Measurements from ENCODE around the gene PIP5K1C. TPM values are rescaled to one million over a fixed set of nuclear protein-coding genes. Genes with fewer than 3 reads are reported as not detected.

Gene PIP5K1C
- total RNA-seq, 1 donor from 2014 or later = 24.5 TPM

DNA sequence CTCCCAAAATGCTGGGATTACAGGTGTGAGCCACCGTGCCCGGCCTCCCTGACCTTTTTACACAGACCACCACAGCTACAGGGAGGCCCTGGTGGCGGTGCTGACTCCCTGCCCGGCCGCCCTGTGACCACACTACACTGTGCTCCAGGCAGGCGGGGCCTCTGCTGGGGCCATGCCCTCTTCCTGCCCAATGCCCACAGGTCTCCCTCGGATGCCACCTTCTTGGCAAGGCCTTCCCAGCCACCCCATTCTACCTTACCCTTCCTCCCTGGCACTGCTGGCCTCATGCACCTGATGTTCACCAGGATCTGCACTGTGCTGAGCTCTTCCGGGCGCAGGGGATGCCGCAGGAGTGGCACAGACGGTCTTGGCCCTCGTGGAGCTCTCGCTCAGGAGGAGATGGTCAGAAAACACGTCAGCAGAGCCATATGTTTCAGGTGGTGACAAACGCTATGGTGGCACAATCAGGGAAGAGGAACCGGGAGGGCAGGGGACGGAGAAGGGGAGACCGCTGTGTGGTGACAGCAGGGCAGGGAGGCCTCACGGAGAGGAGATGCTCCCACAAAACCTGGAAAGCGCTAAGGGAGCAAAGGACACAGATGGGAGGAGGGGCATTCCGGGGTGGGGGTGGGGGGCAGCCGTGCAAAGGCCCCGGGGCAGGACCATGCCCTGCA lies 4.1 kb downstream of the PIP5K1C start:
- Mint-ChIP-seq H3K36me3 (ENCODE audit: low read depth) (peaks cover 5% of the 10 kb centered on the region), H3K4me1 (ENCODE audit: low read depth) (peaks cover 11% of the 10 kb centered on the region), H3K9me3 (peaks cover 5% of the 10 kb centered on the region), H3K4me3 (no peak overlapping the region), H3K27me3 (ENCODE audit: insufficient read depth) (no peaks in the 10 kb centered on the region), H3K27ac (no peak overlapping the region)
- no peak for DNase-seq (ENCODE audit: low spot score)
- intact Hi-C loops (cut with micrococcal nuclease) = no loop called here

DNA sequence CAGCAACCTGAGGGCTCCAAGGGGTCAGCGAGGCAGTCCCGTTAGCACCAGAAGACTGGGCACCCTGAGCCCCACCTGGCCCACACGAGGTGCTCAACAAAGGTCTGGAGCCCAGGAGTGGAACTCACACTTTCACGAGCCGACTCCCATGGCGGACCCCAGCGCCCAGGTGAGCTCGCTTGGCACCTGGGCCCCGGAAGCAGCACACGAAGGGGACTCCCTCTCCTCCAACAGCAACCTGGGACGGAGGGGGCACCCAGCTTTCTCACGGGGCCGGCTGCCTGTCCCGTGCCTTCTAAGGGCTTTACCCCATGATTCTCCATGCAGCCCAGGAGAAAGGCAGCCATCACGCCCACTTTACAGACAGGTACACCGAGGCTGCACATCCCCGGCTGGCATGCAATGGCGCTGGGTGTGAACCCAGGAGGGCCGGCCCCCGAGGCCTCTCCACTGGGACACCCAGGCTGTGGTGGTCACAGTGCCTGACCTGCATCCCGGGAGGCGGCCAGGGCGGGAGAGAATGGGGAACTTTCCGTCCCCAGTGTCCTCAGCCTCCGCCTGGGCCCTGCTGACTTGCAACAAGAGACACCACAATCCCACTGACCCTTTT lies 5.0 kb downstream of the PIP5K1C start:
- no peak overlapping the region for H3K4me3 Mint-ChIP-seq
- no peak overlapping the region for H3K27ac Mint-ChIP-seq
- peaks cover 5% of the 10 kb centered on the region for H3K36me3 Mint-ChIP-seq (ENCODE audit: low read depth)
- no peaks in the 10 kb centered on the region for H3K27me3 Mint-ChIP-seq (ENCODE audit: insufficient read depth)
- intact Hi-C loops (cut with micrococcal nuclease) = no loop called here
- no peak for DNase-seq (ENCODE audit: low spot score)
- H3K9me3 Mint-ChIP-seq = peaks cover 9% of the 10 kb centered on the region
- H3K4me1 Mint-ChIP-seq (ENCODE audit: low read depth) = peaks cover 15% of the 10 kb centered on the region

DNA sequence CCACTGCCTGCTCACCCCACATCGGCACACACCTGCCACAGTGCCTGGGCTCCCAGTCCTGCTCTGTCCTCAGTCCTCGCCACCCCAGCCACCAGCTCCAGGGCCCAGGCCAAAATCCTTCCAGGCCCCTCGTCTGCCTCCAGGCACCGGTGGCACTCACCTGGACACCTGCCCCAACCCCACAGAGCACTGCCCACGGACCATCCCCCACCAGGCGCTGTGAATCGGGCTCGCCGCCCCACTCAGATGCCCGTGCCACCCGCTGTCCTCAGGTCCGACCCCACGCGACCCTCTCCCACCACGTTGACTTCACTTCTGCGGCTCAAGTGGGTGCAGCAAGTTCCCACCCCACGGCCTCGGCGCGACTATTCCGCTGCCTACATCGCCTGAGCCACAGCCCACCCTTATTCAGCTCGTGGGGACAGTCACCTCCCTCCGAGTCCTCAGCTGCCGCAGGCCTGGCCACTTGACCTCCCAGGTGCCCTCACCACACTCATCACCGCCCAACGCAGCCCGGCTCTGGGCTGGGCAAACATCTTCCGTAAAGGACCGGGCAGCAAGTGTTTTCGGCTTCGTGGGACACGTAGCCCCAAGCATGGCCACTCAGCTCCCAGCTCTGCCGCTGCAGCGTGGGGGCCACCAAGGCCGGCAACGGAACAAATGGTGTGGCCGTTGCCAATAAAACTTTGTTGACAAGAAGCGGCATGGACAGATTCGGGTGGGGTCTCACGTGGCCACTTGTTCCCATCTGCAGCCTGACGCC lies 5.7 kb downstream of the PIP5K1C start:
- intact Hi-C loops (cut with micrococcal nuclease) = no loop called here
- peaks cover 9% of the 10 kb centered on the region for H3K36me3 Mint-ChIP-seq (ENCODE audit: low read depth)
- peaks cover 10% of the 10 kb centered on the region for H3K9me3 Mint-ChIP-seq
- H3K4me1 Mint-ChIP-seq (ENCODE audit: low read depth) = peaks cover 22% of the 10 kb centered on the region
- H3K27ac Mint-ChIP-seq = no peak overlapping the region
- H3K27me3 Mint-ChIP-seq (ENCODE audit: insufficient read depth) = no peaks in the 10 kb centered on the region
- H3K4me3 Mint-ChIP-seq = no peak overlapping the region
- DNase-seq (ENCODE audit: low spot score) = no peak

DNA sequence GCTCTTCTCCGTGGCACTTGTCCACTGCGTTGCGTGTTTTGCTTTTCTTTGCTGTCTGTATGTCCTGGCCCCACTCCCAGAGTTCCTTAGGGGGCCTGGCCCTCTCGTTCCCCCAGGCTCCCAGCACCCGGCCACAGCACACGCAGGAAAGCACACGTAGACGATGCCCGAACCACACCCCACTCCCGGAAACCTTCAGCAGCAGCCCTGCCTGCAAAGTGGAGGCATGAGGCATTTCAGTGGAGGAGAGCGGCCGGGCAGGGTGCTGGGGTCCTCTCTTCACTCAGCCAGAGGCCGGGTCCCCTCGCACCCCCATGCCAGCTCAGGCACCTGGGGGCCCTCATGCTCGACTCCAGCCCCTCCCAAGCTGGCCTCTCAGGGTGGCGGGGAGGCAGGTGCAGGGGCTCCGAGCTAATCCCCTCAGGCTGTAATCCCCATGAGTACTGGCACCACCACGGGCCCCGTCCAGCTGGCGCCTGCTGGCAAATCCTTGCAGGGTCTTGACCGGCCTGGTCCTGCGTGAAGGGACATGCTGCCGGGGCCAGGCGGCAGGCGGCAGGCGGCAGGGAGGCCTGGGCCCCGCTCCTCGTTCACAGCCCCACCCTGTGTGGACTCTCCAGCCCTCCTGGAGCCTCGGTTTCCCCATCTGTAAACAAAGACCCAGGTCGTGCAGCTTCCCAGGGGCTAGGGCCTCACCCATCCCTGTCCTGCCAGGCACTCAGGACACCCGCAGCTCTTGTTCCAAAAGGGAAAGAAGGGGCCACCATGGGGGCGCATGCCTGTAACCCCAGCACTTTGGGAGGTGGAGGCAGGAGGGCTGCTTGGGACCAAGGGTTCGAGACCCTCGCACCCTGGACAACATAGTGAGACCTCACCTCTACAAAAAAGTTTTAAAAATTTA lies 7.0 kb downstream of the PIP5K1C start:
- H3K4me3 Mint-ChIP-seq = no peak overlapping the region
- H3K9me3 Mint-ChIP-seq = peaks cover 10% of the 10 kb centered on the region
- intact Hi-C loops (cut with micrococcal nuclease) = no loop called here

DNA sequence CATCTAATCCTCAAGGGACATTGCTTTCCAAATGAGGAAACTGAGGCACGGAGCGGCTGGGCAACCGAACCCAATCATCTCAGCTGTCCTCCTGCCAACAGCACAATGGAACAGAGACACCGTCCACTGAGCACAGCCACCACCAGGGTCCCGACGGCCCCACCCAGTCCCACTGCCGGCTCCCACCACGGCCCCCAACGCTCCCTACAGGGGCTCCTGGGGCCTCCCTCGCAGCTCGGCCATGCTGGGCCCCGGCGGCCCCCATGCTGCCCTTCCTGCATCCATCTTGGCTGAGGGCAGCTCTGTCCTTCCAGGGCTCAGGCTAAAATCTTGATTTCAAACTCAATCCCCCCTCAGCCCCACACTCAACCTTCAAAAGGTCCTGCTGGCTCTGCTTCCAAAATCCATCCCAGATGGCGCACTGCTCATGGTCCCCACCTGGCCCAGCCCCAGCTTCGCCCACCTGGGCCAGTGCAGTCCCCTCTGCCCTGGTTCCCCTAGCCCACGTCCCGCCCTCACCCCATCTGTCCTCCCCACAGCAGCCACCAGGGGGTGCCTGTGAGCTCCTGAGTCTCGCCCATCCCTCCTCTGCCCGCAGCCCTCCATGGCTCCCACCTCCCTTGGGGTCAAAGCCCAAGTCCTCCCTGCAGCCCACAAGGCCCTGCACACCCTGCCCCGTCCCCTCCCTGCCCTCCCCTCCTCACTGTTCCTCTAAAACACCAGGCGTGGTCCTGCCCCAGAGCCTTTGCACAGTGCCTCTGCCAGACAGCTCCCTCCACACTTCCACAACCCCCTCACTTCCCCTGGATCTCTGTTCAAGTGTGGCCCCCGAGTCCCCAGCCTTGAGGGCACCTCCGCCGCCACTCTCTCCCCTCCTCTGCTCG lies 7.9 kb downstream of the PIP5K1C start:
- Mint-ChIP-seq H3K4me3 (no peak overlapping the region), H3K27ac (no peak overlapping the region), H3K27me3 (ENCODE audit: insufficient read depth) (no peaks in the 10 kb centered on the region), H3K4me1 (ENCODE audit: low read depth) (peaks cover 25% of the 10 kb centered on the region), H3K9me3 (peaks cover 10% of the 10 kb centered on the region), H3K36me3 (ENCODE audit: low read depth) (peaks cover 11% of the 10 kb centered on the region)
- no peak for DNase-seq (ENCODE audit: low spot score)
- intact Hi-C loops (cut with micrococcal nuclease) = no loop called here

More for the DNA sequence above, 7.0 kb downstream of the PIP5K1C start:
- no peaks in the 10 kb centered on the region for H3K27me3 Mint-ChIP-seq (ENCODE audit: insufficient read depth)
- peaks cover 11% of the 10 kb centered on the region for H3K36me3 Mint-ChIP-seq (ENCODE audit: low read depth)
- no peak for DNase-seq (ENCODE audit: low spot score)
- H3K27ac Mint-ChIP-seq = no peak overlapping the region
- peaks cover 24% of the 10 kb centered on the region for H3K4me1 Mint-ChIP-seq (ENCODE audit: low read depth)

DNA sequence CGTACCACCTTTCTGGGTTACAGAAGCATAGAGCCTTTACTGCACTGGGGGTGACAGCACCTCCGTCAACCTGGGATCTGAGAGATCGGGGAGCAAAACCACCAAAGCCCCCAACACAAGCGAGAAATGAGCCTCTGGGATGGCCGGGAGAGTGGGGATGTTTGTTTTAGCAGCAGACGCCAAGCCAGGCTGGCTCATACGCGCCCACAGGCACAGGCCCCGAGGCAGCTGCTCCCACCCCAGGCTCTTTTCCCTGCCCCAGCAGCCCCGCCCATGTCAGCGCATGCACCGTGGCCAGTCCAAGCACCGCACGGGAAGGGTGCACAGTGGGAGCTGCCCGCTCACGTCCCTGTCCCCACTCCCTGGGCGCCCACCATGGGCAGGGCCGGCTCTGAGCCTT lies 8.5 kb downstream of the PIP5K1C start:
- H3K9me3 Mint-ChIP-seq = peaks cover 10% of the 10 kb centered on the region
- H3K27ac Mint-ChIP-seq = no peak overlapping the region

DNA sequence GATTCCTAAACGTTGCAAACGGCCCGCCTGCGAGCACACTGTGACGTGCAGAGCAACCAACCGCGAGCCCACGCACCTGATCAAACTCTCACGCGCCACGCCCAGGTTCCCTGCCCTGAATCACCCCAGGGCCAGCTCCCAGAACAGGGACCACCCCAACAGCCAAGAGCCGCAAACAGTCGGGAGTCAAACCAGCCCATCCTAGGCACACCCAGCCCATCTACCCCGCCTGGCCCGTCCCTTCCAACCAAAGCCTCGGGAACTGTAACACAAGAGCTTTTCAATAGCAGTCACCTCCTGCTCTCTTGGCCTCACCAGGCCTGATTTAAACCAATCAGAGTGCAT lies 8.9 kb downstream of the PIP5K1C start:
- H3K27me3 Mint-ChIP-seq (ENCODE audit: insufficient read depth) = no peaks in the 10 kb centered on the region
- intact Hi-C loops (cut with micrococcal nuclease) = no loop called here
- no peak for DNase-seq (ENCODE audit: low spot score)
- H3K9me3 Mint-ChIP-seq = peaks cover 10% of the 10 kb centered on the region
- H3K4me3 Mint-ChIP-seq = no peak overlapping the region
- peaks cover 31% of the 10 kb centered on the region for H3K4me1 Mint-ChIP-seq (ENCODE audit: low read depth)
- H3K27ac Mint-ChIP-seq = no peak overlapping the region
- H3K36me3 Mint-ChIP-seq (ENCODE audit: low read depth) = peaks cover 11% of the 10 kb centered on the region

More for the DNA sequence above, 8.5 kb downstream of the PIP5K1C start:
- DNase-seq (ENCODE audit: low spot score) = no peak
- intact Hi-C loops (cut with micrococcal nuclease) = no loop called here
- H3K4me1 Mint-ChIP-seq (ENCODE audit: low read depth) = peaks cover 31% of the 10 kb centered on the region
- H3K27me3 Mint-ChIP-seq (ENCODE audit: insufficient read depth) = no peaks in the 10 kb centered on the region
- peaks cover 11% of the 10 kb centered on the region for H3K36me3 Mint-ChIP-seq (ENCODE audit: low read depth)
- H3K4me3 Mint-ChIP-seq = no peak overlapping the region

DNA sequence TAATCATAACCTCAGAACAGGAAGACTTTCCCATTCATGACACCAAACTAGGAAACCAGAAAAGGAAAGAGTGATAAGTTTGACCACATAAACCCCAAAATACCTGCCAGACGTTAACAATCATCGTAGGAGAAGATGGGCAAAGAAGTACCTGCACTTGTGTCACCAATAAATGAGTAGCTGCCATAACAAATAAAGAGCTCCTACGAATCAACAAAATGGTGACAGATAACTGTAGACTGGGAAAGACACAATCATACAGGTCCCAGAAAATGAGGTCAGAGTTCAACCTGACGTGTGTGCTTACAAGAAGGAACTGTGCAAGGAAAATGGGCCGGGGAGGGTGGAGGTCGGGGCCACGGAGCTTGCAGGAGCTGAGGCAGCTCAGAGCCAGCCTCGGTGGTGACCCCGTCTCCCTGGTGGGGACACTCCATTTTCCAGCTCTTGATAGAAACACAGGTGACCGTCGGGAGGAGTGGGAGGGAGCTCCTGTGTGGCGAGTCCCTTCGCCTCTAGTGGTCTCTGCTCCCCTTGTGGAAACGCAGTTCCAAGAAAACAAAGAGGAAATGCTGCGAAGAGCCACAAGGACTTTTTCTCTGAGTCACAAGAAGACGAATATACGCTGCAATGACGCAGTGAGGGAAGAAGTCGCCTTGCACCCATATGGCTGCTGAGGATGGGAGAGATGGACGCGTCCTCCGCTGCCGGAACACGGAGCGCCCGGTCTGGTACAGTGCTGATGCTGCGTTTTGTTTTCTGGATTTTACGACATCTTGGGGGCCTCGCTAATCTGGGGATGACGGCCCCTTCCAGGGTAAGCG lies 9.5 kb downstream of the PIP5K1C start:
- intact Hi-C loops (cut with micrococcal nuclease) = no loop called here
- Mint-ChIP-seq H3K27me3 (ENCODE audit: insufficient read depth) (no peaks in the 10 kb centered on the region), H3K9me3 (peaks cover 10% of the 10 kb centered on the region), H3K36me3 (ENCODE audit: low read depth) (peaks cover 11% of the 10 kb centered on the region), H3K4me3 (no peak overlapping the region), H3K27ac (no peak overlapping the region), H3K4me1 (ENCODE audit: low read depth) (peaks cover 31% of the 10 kb centered on the region)
- no peak for DNase-seq (ENCODE audit: low spot score)

DNA sequence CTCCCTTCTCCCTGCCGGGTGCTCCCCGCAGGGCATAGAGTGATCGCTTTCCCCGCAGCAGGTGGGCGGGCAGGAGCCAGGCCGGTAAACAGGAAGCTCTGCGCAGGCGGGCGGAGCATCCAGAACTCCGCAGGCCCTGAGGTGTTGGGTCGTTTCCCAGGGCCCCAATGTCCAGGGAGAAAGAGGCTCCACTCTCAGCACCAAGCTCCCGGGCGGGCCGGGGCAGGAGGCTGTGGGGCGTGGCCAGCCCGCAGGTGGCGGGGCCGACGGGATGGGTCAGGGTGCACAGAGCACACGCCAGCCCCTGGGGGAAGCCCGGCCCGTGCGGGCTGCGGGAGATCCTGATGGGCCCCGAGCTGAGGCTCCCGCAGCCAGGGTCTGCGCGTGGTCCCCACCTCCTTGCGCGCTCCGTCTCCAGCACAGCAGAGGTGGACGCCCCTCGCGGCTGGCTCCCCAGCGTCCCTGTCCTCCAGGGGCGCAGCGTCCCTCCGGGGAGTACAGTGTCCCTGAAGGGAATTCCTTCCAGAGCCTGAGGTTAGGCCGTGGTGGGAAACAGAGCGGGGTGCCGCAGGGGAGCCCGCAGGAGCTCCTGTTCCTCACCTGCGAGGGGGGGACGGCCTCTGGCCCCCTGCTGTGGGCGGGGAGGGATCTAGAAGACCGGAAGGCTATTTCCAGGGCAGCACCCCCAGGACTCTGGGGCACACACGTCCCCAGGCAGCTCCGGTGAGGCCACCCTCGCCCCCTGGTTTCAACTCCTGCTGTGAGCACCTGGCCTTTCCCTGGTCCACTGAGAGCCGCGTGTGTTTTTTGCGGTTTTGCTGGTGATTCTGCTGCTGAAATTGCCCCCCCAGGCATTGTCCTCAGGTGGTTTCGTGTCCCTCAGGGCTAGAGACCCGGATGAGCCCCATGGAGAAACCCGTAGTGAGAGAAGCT lies 12.2 kb downstream of the PIP5K1C start:
- Mint-ChIP-seq H3K4me1 (ENCODE audit: low read depth) (peaks cover 31% of the 10 kb centered on the region), H3K27ac (no peak overlapping the region), H3K4me3 (peak overlapping the region; percentile 58), H3K9me3 (peaks cover 20% of the 10 kb centered on the region), H3K36me3 (ENCODE audit: low read depth) (peaks cover 25% of the 10 kb centered on the region), H3K27me3 (ENCODE audit: insufficient read depth) (no peaks in the 10 kb centered on the region)
- intact Hi-C loops (cut with micrococcal nuclease) = loop anchor here (1.0 kb wide), 1 partner anchor 12 kb away; the partner anchor contains the start of gene PIP5K1C
- DNase-seq (ENCODE audit: low spot score) = no peak

DNA sequence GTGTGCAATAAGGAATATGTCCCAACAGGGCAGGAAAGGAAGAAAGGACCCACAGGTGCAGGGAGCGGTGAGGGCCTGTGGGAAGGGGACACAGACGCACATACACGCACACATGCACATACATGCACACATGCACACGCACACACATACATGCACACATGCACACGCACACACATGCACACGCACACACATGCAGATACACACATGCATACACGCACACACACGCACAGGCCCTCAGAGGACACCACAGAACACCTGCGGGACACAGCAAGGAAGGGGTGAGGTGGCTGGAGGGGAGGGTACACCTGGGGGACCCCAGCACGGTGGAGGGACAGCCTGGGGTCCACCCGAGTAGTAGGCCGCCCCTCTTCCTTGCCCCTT lies 12.9 kb downstream of the PIP5K1C start:
- Mint-ChIP-seq H3K27me3 (ENCODE audit: insufficient read depth) (no peaks in the 10 kb centered on the region), H3K4me3 (peak overlapping the region; percentile 38), H3K27ac (no peak overlapping the region), H3K9me3 (peaks cover 20% of the 10 kb centered on the region), H3K36me3 (ENCODE audit: low read depth) (peaks cover 25% of the 10 kb centered on the region), H3K4me1 (ENCODE audit: low read depth) (peaks cover 31% of the 10 kb centered on the region)
- intact Hi-C loops (cut with micrococcal nuclease) = loop anchor here (1.0 kb wide), 1 partner anchor 13 kb away; the partner anchor contains the start of gene PIP5K1C
- DNase-seq (ENCODE audit: low spot score) = no peak

All from activated T-helper 1 cell treated with anti-CD3 and anti-CD28 coated beads, Interleukin-12 subunit alpha, Interleukin-12 subunit beta, Interleukin-2, Interleukin-4 antibody, amounts not matched to agents 30 ng/mL and 10 ng/mL and 1 ng/mL, durations not matched to agents 14 hours and 24 hours and 36 hours (primary cell).